HG03196 (cell line): ENCODE measurements around the gene GALNT3.

Experiments used
- ATAC-seq: cut with Tn5 transposase; IDR thresholded peaks from one replicate; pipeline ENCODE4 v1.9.1; 2021; ENCODE audit not compliant: unreplicated experiment

GALNT3 gene

DNA sequence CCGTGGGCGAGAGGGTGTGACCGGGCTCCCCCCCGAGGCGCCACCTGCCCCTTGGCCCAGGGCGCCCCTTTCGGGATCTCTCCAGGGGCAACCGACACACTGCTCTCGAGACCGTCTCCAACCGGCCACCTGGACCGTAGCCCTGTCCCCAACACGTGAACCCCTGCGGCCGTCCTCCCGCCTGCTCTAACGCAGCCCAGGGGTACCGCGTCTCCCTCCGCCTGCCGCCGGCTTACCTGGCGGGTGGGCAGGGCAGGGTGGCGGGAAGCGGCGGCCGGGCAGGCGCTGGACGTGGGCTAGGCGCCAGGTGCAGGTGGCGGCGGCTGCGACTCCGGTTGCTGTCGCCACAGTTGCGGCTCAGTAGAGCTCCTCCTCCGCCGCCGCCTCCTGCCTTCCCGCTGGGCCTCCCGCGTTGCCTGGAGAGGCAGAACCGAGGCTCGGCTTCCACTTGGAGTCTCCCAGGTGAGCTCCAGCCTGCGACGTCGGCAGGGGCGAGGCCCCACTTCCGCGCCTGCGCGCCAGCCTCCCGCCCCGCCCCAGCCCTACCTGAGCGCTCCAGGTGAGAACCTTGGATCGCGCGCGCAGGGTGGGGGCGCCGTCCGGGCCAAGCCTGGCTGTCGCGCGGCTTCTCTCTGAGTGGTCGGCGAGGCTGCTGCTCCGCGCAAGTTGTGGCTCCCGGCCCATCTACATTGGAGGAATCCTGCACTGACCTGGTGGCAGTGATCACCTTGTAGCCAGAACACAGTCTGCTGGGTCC lies at the start of gene GALNT3:
GALNT3 (minus strand) TSS at position 469 of the 757 bp plus-strand sequence. CDS start 23,547 bp downstream, outside the sequence.
- peak; percentile 28 for ATAC-seq

DNA sequence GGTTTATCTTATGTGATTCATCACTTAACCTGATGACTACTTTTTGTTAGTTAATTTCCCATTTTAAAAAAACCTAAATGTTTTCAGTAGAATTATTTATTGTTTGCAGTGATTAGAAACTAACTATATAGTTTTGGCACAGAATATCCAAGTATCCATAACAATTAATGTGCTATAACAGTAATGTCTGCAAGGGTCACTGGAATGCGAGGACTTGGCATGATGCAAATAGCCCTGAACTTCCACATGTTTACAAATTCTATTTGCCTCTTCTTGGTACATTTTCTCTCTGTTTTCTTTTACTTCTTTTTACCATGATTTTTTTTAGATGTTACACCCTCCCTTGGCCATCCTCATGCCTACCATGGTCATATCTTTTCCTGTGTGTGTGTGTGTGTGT lies 49.3 kb upstream of the GALNT3 start:
- no peak for ATAC-seq

DNA sequence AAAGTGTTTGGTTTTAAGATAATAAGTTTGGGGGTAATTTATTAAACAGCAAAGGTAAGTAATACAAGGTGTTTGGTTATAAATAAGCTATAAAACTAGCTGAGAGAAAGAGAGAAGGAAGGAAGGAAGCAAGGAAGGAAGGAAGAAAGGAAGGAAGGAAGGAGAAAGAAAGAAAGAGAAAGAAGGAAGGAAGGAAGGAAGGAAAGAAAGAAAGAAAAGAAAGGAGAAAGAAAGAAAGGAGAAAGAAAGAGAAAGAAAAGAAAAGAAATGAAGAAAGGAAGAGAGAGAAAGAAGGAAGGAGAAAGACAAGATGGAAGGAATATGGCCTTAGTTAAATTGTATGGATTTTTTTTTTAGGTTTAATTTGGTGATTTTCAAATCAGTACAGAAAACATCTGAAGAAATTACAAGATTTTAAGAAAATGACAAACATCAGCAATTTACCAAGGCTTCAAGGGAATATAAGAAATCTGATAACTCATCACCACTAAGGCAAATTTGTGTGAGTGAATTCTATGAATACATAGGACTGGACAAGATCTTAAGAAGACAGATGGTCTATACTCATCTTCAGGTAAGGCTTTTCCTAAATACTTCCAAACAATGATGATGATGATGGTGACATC lies 46.4 kb upstream of the GALNT3 start:
- no peak for ATAC-seq

DNA sequence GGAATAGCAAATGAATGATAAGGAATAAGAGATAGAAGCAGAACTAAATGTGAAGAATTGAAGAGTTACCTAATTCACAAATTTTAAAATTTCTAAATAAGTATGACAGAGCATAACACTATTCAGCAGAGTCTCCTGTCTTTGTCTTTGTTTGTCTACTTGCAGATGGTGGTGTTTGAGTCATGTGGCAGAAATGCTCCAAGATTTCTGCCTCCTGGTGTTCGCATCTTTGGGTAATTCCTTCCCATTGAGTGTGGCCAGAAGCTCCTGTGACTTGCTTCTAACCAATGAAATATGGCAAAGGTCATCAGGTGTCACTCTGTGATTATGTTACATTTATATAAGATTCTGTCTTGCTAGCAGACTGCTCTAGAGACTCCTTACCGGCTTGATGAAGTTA lies 45.6 kb upstream of the GALNT3 start:
- ATAC-seq = no peak

DNA sequence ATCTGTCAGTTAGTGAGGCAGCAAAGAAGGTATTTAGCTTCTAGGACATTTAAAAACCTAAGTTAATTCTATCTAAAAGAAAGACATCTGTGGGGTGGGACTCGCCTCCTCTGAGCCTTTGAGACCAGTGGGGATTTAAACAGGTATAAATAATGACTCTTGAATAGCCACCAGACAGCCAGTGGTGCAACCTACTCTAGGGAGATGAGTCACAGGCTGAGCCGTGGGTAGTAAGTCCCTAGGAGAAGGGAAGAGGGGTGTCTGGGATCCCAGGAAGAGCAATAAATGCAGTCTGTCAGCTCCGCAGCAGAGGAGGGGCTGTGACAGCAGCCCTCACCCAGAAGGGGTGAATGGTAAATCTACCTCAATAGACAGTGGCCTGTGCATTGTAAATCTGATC lies 43.1 kb upstream of the GALNT3 start:
- ATAC-seq = no peak

DNA sequence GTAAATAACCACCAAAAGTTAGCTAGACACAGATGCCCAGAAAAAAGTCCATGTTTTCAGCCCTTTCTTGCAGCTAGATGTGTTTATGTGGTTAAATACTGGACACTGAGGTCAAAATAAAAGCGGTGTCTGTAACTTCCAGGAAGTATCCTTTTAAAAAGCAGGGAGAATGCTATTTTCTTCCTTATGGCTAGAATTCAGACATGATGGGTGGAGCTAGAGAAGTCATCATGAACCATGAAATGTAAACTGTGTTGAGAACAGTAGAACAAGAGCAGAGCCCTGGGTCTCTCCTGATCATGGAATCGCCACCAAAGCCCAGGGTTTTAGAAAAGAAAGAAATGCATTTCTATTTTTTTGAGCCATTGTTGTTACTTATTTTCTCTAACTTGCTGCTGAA lies 41.3 kb upstream of the GALNT3 start:
- no peak for ATAC-seq

DNA sequence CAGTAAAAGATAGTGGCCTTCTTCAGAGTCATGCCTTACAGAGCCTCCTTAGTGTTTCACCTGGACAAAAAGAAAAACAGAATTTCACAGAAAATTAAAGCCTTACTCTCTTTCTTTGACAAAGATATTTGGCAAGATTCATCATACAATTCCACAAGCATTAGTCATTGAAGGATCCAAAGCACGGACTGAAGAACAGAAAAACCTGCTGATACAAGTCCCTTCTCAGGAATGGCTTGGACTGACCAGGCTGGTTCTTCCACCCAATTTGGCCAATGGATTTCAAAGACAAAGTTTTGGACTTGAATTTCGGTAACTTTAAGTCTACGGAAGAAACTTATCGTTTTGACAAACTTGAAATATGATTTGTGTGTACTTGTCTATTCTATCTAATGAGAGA lies 39.1 kb upstream of the GALNT3 start:
- ATAC-seq = no peak

DNA sequence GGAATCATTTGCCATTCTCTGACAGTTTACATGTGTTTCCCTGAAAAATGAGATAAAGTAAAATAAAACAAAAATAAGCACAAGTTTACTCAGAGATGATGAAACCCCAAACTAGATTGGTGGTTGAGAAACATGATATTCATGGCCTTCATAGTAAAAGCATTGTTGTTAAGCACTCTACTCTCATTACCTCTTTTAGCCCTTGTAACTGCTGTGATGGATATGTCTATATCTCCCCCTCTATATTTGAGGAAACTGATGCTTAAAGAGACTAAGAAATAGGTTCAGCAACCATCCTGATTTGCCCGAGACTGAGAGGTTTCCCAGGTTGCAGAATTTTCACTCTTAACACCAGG lies 33.9 kb upstream of the GALNT3 start:
- peak; percentile 25 for ATAC-seq

DNA sequence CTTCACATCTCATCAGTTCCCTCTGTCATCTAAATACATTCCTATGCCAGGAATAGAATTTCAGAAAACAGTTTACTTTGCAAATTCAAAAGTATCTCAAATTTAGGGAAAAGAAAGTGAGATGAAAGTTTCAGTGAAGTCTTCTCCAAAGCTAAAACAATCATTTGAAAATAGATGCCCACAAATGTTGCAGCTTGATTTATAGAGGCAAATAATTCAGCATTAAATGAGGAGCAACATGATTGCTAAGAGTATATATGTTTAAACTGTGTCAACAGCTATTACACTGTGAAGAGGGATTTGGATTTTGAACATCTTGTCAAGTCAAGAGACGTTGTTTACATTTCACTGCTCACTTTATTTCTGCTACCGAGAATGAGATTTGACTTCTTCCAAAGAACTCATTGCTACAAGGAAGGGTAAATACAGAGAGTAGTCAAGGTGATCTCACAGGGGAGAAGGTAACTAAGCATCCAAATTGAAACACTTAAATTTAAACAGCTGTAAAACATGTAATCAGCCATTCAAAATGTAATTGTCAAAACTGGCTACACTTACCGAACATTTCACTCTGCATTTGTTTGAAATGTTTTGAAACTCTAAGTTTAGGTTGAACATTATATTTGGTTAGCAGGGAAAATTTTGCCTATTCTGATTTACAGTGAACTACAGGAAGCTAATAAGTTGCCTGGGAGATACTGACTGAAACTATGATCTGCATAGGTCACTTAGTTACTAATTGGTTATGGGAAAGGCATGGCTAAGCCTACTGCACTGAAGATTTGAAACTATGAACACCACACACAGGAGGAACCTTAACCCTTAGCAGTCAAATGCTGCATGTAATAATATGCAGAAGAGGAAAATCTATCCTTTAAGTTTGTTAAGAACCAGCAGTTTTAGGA lies 33.2 kb upstream of the GALNT3 start:
- peak; percentile 93 for ATAC-seq

DNA sequence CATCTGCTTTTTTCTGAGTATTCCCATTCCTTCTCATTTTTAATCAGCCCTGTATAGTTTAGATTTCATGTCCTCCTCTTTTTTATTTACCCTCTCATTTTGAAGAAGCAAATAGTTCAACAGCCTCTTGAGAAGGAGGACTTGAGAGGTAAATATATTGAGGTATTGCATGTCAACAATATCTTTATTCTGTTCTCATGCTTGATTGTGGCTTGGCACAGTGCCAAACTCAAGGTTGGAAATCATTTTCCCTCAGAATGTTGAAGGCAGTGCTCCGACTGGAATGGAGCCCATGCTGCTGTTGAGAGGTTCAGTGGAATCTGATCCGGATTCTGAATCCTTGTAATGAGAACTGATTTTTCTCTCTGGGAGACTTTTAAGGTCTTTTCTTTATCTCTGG lies 31.0 kb upstream of the GALNT3 start:
- ATAC-seq = no peak

DNA sequence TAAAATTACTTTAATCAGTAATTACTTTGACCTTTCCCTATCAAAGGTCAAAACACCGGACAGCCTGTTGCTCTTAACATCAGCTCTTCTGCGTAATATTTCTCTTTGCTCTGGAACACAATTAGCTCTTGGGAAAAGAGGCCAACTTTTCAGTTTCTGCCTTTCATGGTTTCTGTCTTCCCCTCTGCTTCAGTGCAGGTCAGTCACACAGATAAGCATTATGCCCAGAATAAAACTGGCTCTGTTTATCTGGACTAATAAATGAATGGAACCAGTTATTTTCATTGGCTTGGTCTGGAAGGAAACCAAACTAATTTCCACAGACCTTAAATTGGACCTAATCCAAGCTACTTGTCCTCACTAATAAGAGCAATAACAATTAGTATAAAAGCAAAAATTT lies 26.2 kb upstream of the GALNT3 start:
- no peak for ATAC-seq

DNA sequence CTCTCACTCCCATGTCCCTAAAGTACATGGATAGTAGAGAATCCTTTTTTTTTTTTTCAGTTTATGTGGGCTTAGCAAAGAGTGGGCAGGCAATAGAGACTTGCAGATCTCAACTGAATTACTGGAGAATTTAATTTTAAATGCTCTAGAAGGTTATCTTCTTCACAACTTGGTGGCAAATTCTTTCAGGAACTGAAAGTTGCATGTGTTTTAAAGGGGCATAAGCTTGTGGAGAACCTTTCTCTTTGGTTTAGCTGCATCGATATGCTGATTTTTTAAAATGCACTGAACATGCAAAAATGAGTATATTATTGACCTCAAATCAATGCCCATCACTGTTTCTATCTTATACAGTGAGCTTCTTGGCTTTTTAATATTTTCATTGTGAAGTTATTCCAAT lies 24.9 kb upstream of the GALNT3 start:
- ATAC-seq = no peak

DNA sequence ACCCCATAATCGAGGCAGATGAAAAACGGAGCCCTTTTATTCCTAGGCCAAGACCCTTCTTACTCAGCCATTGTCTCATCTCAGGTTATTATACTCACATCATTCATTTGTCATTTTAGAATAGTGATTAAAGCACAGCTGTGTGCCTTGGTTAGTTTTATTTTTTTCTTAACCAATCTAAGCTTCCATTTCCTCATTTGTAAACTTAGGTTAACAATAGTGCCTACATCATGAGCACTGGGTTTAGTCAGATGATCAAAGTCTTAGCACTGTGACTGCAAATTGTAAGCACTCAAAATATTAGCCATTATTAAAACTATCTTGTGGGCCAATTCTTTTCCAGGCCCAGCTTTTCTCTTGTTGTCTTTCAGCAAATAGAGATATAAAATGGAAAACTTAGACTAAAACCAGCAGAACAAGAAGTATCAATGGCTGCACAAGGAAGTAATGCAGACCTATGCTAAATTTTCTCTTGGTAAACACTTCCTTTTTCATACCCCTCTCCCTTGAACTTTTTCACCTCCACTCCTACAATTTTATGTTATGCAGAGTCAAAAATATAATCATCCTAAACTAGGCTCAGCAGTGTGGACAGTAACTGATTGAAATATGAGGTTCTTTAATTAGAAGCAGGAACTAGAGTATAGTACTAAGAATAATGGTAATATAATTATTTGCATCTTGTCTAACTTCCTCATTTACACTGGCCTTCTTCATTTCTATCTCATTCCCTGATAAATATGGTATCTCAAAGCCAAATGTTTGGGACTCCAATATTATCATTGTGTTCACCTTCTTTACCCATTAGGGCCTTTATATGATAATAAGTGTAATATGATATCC lies 21.5 kb upstream of the GALNT3 start:
- no peak for ATAC-seq

DNA sequence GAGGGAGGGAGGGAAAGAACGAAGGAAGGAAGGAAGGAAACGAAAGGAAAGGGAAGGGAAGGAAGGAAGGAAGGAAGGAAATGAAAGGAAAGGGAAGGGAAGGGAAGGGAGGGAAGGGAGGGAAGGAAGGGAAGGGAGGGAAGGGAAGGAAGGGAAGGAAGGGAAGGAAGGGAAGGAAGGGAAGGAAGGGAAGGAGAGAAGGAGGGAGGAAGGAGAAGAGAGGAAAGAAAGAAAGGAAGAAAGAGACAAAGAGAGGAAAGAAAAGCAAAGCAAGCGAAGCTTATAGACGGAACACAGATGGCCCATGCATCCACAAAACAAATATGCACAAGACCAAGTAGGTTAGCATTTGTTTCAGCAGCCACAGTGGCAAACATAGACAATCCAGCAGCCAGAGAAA lies 20.4 kb upstream of the GALNT3 start:
- no peak for ATAC-seq

DNA sequence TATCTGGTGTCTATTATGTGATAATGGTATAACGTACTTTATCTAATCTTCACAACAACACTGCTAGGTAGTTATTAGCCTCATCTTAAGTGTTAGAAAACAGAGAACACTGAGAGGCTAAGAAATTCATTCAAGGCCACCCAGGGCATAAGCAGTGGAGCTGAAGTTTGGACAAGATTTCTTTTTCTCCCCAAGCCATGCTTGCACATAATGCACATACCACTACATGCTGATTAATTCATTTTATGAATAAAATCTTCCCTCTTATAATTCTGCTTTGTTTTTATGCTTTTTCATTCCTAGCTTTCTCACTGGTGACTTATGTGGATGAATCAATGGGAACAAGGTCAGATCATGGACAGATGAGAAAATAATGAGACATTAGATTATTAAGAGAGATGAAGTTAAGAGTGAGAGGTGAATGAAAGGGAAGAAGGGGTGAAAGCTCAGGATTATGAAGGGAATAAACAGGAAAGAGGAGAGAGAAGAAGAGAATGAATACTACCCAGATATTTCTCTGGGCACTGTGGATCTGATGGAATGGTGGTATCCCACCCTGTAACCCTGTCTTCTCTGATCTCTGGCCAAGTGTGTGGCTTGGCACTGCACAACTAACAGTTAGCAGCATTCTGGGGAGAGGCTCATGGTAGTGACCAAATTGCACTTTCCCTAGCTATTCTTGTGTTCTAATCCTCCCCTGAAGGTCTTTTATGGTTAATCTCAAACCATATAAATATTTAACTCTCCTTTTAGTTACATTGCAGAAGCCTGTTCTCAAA lies 17.7 kb upstream of the GALNT3 start:
- ATAC-seq = no peak

DNA sequence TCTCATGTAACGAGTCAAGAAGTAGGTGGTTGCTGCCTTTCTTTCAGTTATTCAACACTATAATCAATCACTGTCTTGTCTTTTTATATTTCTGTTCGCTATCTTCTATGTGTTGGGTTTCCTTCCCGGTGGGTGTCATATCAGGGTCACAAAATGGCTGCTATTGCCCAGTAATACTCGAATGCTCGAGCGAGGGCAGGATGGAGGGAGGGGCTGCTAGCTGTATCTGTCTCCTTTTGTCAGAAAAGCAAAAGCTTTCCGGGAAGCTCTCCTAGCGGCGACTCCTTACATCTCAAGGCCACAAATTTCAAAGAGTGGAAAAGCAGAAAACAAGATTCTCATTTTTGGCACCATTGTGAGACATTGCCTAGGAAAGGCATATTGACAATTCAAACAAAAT lies 16.4 kb upstream of the GALNT3 start:
- no peak for ATAC-seq

DNA sequence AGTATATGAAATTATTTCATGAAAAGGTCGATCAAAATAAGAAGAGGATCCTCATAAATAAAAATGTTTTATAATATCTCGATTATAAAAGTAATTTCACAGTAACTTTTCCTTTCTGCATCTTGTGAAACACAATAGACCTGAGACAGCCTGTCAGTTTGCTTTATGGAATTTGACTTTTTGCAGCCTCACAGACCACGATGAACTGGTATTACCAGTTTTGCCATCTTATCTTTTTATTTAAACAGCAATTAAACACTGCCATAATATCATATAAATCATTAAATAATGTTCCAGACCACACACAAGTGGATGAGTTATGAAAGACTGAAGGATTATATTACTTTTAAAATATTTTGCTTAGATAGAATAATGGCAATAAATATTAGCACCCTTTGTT lies 10.7 kb upstream of the GALNT3 start:
- no peak for ATAC-seq

DNA sequence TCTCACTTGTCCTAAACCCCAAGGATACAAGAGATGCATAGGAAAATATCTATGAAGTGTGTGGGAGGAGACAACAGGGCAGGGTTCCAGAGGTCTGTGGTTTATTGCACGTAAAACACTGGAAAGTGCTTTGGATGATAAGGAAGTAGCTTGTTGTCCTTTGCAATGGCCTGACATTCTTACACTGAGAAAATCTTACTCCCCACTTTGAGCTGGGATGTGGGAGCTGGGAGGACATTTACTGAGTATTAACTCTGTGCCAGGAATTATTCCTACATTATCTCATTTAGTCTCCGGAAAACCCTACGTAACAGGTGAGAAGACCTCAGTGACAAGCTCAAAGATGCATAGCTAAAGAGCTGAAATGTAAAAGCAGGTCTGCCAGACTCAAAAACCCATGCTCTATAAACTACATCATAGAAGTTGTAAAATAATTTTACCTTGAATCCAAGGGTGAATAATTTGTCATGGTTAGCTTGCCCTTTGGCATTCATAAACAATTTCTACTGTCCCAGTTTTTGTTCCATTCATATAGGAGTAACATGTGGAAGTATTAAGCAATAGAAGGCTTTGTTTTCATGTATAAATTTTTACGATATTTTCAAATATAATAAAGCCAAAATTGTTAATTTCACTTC lies 9.2 kb upstream of the GALNT3 start:
- no peak for ATAC-seq

DNA sequence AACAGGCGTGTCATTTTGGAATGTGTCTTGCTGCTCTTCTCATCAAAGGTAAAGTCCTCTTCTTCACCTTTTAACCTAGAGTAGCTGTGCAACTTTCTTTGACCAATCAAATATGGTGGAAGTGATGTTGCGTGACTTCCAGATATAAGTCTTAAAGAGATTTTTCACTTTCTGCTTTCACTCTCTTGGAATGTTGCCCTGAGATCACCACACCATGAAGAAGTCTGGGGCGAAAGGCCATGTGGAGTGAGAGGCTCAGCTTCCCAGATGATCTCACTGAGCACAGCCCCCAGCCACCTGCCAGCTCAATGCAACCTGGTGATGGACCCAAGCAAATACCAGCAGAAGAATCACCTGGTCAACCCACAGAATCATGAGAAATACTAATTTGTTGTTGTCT lies 7.1 kb upstream of the GALNT3 start:
- no peak for ATAC-seq
